HG03064 (cell line): Measurements from ENCODE around the gene SLC6A15.
A peak's percentile ranks its signal among the peaks of the same experiment; 100 is the strongest.

Experiments used
- ATAC-seq: cut with Tn5 transposase; IDR thresholded peaks from one replicate; pipeline ENCODE4 v1.9.1; 2021; ENCODE audit warnings: low read depth; ENCODE audit not compliant: unreplicated experiment

Gene SLC6A15

GRCh38 chr12:84875241-84875640 lies 37.4 kb downstream of the SLC6A15 start:
- ATAC-seq: no peak

- no peak for ATAC-seq
Measured at GRCh38 chr12:84874825-84875139, 37.8 kb downstream of the SLC6A15 start.

GRCh38 chr12:84874125-84874824 lies 38.3 kb downstream of the SLC6A15 start:
- ATAC-seq: no peak

GRCh38 chr12:84862186-84862585 lies 50.4 kb downstream of the SLC6A15 start:
- no peak for ATAC-seq

GRCh38 chr12:84860718-84861117 lies 51.9 kb downstream of the SLC6A15 start:
- no peak for ATAC-seq

GRCh38 chr12:84858796-84859195 lies 53.8 kb downstream of the SLC6A15 start:
- ATAC-seq: no peak

- ATAC-seq: no peak
Measured at GRCh38 chr12:84857525-84858208, 54.9 kb downstream of the SLC6A15 start.

- no peak for ATAC-seq
Measured at GRCh38 chr12:84856156-84856900, 56.3 kb downstream of the SLC6A15 start.

- ATAC-seq: no peak
Measured at GRCh38 chr12:84843593-84844144, 68.9 kb downstream of the SLC6A15 start.

- ATAC-seq: peak; percentile 66
Measured at GRCh38 chr12:84842406-84843013, 70.1 kb downstream of the SLC6A15 start.

GRCh38 chr12:84841591-84841990 lies 71.0 kb downstream of the SLC6A15 start:
- no peak for ATAC-seq

- no peak for ATAC-seq
Measured at GRCh38 chr12:84840356-84840755, 72.2 kb downstream of the SLC6A15 start.

- no peak for ATAC-seq
Measured at GRCh38 chr12:84826925-84827324, 85.7 kb downstream of the SLC6A15 start.

- ATAC-seq: no peak
Measured at GRCh38 chr12:84825149-84825548, 87.5 kb downstream of the SLC6A15 start.

- no peak for ATAC-seq
Measured at GRCh38 chr12:84822525-84822924, 90.1 kb downstream of the SLC6A15 start.

GRCh38 chr12:84816916-84817695 lies 95.5 kb downstream of the SLC6A15 start:
- ATAC-seq: no peak

- ATAC-seq: no peak
Measured at GRCh38 chr12:84814664-84815245, 97.8 kb downstream of the SLC6A15 start.

GRCh38 chr12:84813780-84814663 lies 98.6 kb downstream of the SLC6A15 start:
- no peak for ATAC-seq

GRCh38 chr12:84811291-84811690 lies 101.3 kb downstream of the SLC6A15 start:
- ATAC-seq: no peak
